WI38 (cell line): ENCODE measurements around the gene CCR5AS.

Experiments
- H3K4me3 ChIP-seq: 2 replicates; pipeline ENCODE4 v1.5.1; 2011; ENCODE audit warnings: low read depth, mild to moderate bottlenecking, control low read depth, low read length
- TF ChIP-seq, protein P1 (sequence below): IDR thresholded peaks from 2 replicates; pipeline ENCODE4 v1.5.1; 2012; ENCODE audit warnings: low read depth, mild to moderate bottlenecking, control low read depth, low read length

Gene CCR5AS

DNA sequence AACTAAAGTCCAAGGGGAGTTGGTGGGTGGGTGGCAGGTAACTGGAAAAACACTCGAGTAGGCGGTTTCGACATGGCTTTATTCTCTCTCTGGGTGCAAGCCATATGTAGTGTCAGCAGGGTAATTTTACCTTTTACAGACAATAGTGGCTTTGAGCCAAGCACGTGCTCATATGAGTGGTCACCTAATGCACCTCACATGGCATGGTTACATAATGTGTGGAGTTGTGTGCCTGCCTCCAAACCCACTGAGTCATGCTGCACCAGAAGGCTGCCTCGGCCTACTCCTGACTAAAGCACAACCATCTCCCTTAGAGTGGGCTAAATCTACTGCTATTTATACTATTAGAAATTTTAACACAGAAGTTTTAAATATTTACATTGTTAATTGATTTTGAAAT is 16.7 kb upstream of the CCR5AS start:
- TF ChIP-seq, protein P1, sequence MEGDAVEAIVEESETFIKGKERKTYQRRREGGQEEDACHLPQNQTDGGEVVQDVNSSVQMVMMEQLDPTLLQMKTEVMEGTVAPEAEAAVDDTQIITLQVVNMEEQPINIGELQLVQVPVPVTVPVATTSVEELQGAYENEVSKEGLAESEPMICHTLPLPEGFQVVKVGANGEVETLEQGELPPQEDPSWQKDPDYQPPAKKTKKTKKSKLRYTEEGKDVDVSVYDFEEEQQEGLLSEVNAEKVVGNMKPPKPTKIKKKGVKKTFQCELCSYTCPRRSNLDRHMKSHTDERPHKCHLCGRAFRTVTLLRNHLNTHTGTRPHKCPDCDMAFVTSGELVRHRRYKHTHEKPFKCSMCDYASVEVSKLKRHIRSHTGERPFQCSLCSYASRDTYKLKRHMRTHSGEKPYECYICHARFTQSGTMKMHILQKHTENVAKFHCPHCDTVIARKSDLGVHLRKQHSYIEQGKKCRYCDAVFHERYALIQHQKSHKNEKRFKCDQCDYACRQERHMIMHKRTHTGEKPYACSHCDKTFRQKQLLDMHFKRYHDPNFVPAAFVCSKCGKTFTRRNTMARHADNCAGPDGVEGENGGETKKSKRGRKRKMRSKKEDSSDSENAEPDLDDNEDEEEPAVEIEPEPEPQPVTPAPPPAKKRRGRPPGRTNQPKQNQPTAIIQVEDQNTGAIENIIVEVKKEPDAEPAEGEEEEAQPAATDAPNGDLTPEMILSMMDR = no peak
- no peak overlapping the region for H3K4me3 ChIP-seq

DNA sequence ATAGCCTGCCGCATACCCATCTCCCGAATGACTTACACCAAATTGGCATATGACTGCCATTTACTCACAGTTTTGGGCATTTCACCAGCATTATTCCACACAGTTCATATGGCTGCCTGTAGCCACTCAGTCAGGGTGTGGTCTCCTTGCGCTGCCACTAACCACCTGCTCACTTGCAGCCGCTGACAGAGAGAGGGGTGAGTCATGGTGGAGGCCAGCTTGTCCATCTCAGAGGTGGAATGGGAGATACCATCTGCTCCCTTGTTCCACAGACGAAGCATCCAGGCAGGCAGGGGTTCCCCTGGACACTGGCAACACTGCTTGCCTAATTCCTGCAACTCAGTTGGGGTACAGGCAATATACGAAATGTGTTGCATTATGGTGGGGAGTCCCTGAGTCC is 15.8 kb upstream of the CCR5AS start:
- TF ChIP-seq, protein P1 = no peak
- no peak overlapping the region for H3K4me3 ChIP-seq

GRCh38 chr3:46420931-46421330 is 14.1 kb upstream of the CCR5AS start:
- TF ChIP-seq, protein P1 = no peak
- no peak overlapping the region for H3K4me3 ChIP-seq

DNA sequence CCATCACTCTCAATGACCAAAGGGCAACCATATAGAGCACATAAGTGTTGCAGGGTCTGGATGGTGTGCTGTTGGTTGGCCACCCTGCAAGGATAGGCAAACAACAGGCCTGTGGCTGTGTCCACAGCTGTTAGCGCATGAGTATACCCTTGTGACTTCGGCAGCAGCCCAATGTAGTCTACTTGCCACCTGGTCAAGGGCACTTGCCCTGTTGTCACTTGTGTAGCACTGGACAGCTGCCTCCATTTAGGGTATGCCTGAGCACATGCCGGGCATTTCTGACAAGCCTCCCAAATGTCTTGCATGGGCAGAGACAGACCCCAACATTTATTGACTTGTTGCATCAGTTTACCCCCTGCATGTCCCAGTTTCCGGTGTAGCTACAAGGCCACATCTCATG is 12.9 kb upstream of the CCR5AS start:
- TF ChIP-seq, protein P1 = no peak

DNA sequence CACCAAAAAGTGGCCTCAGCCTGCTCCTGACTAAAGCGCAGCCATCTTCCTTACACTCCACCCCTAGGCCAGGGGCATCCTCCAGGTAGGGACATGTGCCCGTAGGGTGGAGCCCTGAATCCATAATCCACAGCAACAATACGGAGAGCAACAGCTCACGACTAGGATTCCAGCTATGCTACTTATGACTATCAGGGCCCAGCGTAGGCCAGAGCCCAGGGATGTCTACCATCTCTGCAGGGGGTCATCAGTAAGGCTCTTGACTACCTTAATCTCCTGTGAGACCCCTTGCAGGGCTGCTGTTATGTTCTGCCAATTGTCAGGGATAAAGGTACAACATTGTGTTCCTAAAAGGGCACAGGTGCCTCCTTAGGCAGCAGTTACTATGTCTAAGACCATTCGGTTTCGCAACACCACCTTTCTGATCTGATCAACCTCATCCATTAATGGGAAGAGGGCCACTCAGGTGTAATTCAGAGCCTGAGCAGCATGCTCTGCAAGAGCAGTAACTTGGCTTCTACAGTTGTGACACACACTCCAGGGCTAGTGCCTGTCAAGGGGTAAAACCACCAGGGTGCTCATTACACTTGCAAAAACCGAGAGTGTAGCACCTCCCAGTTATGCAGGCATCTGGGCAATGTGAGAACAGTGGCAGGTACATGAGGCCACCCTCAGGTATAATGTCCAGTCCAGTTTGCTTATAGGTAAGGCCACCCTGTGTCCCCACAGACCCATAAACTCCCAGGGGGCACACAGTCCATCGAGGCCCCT is 11.2 kb upstream of the CCR5AS start:
- TF ChIP-seq, protein P1 = no peak
- H3K4me3 ChIP-seq = no peak overlapping the region

More for the DNA sequence above, 12.9 kb upstream of the CCR5AS start:
- no peak overlapping the region for H3K4me3 ChIP-seq

GRCh38 chr3:46416811-46417510 is 10.1 kb upstream of the CCR5AS start:
- TF ChIP-seq, protein P1 = no peak

DNA sequence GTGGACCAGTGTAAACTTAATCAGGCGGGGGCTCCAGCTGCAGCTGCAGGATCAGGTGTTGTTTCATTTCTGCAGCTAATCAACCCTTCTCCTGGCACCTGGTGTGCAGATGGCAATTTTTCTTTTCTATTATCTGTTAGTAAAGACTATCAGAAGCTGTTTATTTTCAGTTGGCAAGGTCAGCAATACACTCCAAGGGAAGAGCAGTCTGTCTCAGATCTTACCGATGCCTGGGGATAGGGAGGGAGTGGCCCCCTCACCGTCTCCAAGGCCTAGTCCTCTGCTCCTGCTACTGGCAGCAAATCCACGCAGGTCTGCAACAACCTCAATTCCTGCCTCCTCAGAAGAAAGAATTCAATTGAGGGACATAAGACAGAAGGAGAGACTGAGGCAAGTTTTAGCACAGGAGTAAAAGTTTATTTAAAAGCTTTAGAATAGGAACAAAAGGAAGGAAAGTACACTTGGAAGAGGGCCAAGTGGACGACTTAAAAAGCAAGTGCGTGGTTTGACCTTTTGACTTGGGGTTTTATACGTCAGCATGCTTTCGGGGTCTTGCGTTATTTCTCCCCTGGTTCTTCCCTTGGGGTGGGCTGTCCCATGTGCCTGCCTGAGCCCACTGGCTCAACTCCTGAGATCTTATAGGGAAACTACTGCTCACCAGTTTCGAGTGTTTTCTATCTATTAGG is 9.4 kb upstream of the CCR5AS start:
- H3K4me3 ChIP-seq = no peak overlapping the region
- TF ChIP-seq, protein P1 = no peak

More at GRCh38 chr3:46416811-46417510, 10.1 kb upstream of the CCR5AS start:
- no peak overlapping the region for H3K4me3 ChIP-seq
